Uterus (tissue), 2 donors: Measurements from ENCODE around the gene IFNG-AS1.

Experiments
- CTCF ChIP-seq, 4 experiments: fragments of 200-600 bp in 2 of 4; fragments of 450-650 bp in 2 of 4; sonication (generic) in 2 of 4; IDR thresholded peaks; one replicate each; pipeline ENCODE4 v1.5.1; 2016 to 2019; ENCODE audit warnings: antibody characterized with exemption in 4 of 4, mild to moderate bottlenecking in 2 of 4, moderate library complexity in 1 of 4
- POLR2A ChIP-seq, 2 donors: fragments of 450-650 bp; IDR thresholded peaks; one replicate each; pipeline ENCODE4 v1.6.1; 2016; ENCODE audit warnings: antibody characterized with exemption in 2 of 2, mild to moderate bottlenecking in 1 of 2, moderate library complexity in 1 of 2

- TF ChIP-seq CTCF (IDR thresholded peaks at IDR 0.05) (no peak), POLR2A (IDR thresholded peaks at IDR 0.05) (no peak)
Observed at GRCh38 chr12:67957383-67957782, 31.9 kb upstream of the IFNG-AS1 start.
